Placental epithelial cell (primary cell): ENCODE data around the gene SRP68. TPM values are rescaled to one million over a fixed set of nuclear protein-coding genes. Genes with fewer than 3 reads are reported as not detected.

Experiments used
- small RNA-seq: library from RNA; depleted of rRNA; stranded (forward); fragments of <200 nt; gene quantifications from one replicate; pipeline ENCODE3, GENCODE V24; 2012
- total RNA-seq: library from RNA; depleted of rRNA; stranded (reverse); fragments of >200 nt; gene quantifications from 2 replicates; pipeline ENCODE4 v1.2.3, GENCODE V29; 2012

Gene SRP68
- total RNA-seq, result 31.8 and 32.3 TPM in 2 replicates

GRCh38 chr17:76072148-76072858 is at the start of gene SRP68:
Gene SRP68, minus strand, starts transcription at chr17:76072517. Its CDS starts 26 bp downstream, at chr17:76072491.

GRCh38 chr17:76103274-76104139 is 31.2 kb upstream of the SRP68 start, which contains the start of gene EXOC7:
Gene EXOC7, minus strand, starts transcription at chr17:76103787. Its CDS starts 95 bp downstream, at chr17:76103692.

GRCh38 chr17:76078860-76079534 is 6.7 kb upstream of the SRP68 start, which contains the start of gene ZACN:
Gene ZACN, plus strand, starts transcription at chr17:76079182. Its CDS starts 83 bp downstream, at chr17:76079265.

GRCh38 chr17:76074390-76075363 is 2.4 kb upstream of the SRP68 start, which contains the start of gene GALR2:
Gene GALR2, plus strand, starts transcription at chr17:76074781. Its CDS starts 103 bp downstream, at chr17:76074884.

GRCh38 chr17:76027159-76027839 is 45.0 kb downstream of the SRP68 start, which contains the start of gene EVPL:
Gene EVPL, minus strand, starts transcription at chr17:76027306. Its CDS starts 108 bp downstream, at chr17:76027198.

GRCh38 chr17:76000755-76001521 is 71.4 kb downstream of the SRP68 start, which contains the start of gene CDK3:
Gene CDK3, plus strand, starts transcription at chr17:76000855. Its CDS starts 571 bp downstream, at chr17:76001426.

Small RNAs within 50 kb of the gene (small RNA-seq; reads per million reads assigned to genes)
- gene MIR6868, result 0.23 reads per million

Other genes with a start within 250 kb of the SRP68 start
- gene UNC13D, start 228.1 kb downstream of the SRP68 start, total RNA-seq, result 204 and 275 TPM in 2 replicates
- gene WBP2, start 217.2 kb downstream of the SRP68 start, total RNA-seq, result 28.1 and 30.2 TPM in 2 replicates
- gene TRIM47, start 193.9 kb downstream of the SRP68 start, total RNA-seq, result 16.7 and 25.9 TPM in 2 replicates
- gene TRIM65, start 175.6 kb downstream of the SRP68 start, total RNA-seq, result 19.4 and 21.2 TPM in 2 replicates
- 40.0 and 41.0 TPM in 2 replicates for gene MRPL38, start 167.6 kb downstream of the SRP68 start, total RNA-seq
- 7.3 and 28.7 TPM in 2 replicates for gene FBF1, start 131.5 kb downstream of the SRP68 start, total RNA-seq
- 147 TPM in 2 replicates for gene ACOX1, start 93.4 kb downstream of the SRP68 start, total RNA-seq
- 48.4 and 78.5 TPM in 2 replicates for gene TEN1, start 93.3 kb downstream of the SRP68 start, total RNA-seq
- gene CDK3, start 71.7 kb downstream of the SRP68 start, total RNA-seq, result 4.7 and 4.8 TPM in 2 replicates
- 9.4 and 33.3 TPM in 2 replicates for gene EVPL, start 45.2 kb downstream of the SRP68 start, total RNA-seq
- gene GALR2, start 2.3 kb upstream of the SRP68 start, total RNA-seq, result 0.22 TPM in 1 of 2 replicates, not detected in the other
- gene ZACN, start 6.7 kb upstream of the SRP68 start, total RNA-seq, result under 0.01 TPM in 1 of 2 replicates, not detected in the other
- 99.7 and 118 TPM in 2 replicates for gene EXOC7, start 31.3 kb upstream of the SRP68 start, total RNA-seq
- 0.22 TPM in 1 of 2 replicates, not detected in the other for gene FOXJ1, start 68.7 kb upstream of the SRP68 start, total RNA-seq
- 0.22 and 0.79 TPM in 2 replicates for gene RNF157, start 168.0 kb upstream of the SRP68 start, total RNA-seq
- 2.7 and 4.9 TPM in 2 replicates for gene UBALD2, start 192.8 kb upstream of the SRP68 start, total RNA-seq
- 3.8 and 12.2 TPM in 2 replicates for gene QRICH2, start 235.8 kb upstream of the SRP68 start, total RNA-seq